HG02623 (cell line): ENCODE measurements around the gene BORCS6.
A peak's percentile ranks its signal among the peaks of the same experiment; 100 is the strongest.
"Not testable (repeated sequence)": the region's sequence is repeated elsewhere in the genome, so short reads cannot be mapped to it uniquely, and the experiment has no call there.

Experiments used
- ATAC-seq: cut with Tn5 transposase; IDR thresholded peaks from one replicate; pipeline ENCODE4 v1.9.1; 2021; ENCODE audit warnings: moderate library complexity; ENCODE audit not compliant: unreplicated experiment

Gene BORCS6

GRCh38 chr17:8175795-8176196 lies 14.2 kb downstream of the BORCS6 start:
- no peak for ATAC-seq

GRCh38 chr17:8173871-8174322 lies 16.1 kb downstream of the BORCS6 start:
- ATAC-seq: no peak

- peak; percentile 56 for ATAC-seq
Observed at GRCh38 chr17:8173056-8173870, 16.7 kb downstream of the BORCS6 start.

GRCh38 chr17:8170186-8170585 lies 19.8 kb downstream of the BORCS6 start:
- not testable (repeated sequence) for ATAC-seq

- ATAC-seq: no peak
Observed at GRCh38 chr17:8167526-8167925, 22.5 kb downstream of the BORCS6 start.

GRCh38 chr17:8166731-8167130 lies 23.2 kb downstream of the BORCS6 start:
- no peak for ATAC-seq

GRCh38 chr17:8164815-8165131 lies 25.2 kb downstream of the BORCS6 start:
- ATAC-seq: no peak

- ATAC-seq: no peak
Observed at GRCh38 chr17:8163978-8164814, 25.8 kb downstream of the BORCS6 start.

GRCh38 chr17:8162997-8163977 lies 26.7 kb downstream of the BORCS6 start:
- no peak for ATAC-seq

- ATAC-seq: no peak
Observed at GRCh38 chr17:8162233-8162996, 27.6 kb downstream of the BORCS6 start, which contains the start of gene VAMP2. Gene VAMP2 (minus strand): TSS chr17:8162948. CDS start chr17:8162879, 69 bp downstream.

- ATAC-seq: no peak
Observed at GRCh38 chr17:8161289-8162232, 28.4 kb downstream of the BORCS6 start.

- ATAC-seq: no peak
Observed at GRCh38 chr17:8160741-8161221, 29.2 kb downstream of the BORCS6 start.

GRCh38 chr17:8160224-8160577 lies 29.8 kb downstream of the BORCS6 start:
- no peak for ATAC-seq

- no peak for ATAC-seq
Observed at GRCh38 chr17:8159459-8160223, 30.3 kb downstream of the BORCS6 start.

GRCh38 chr17:8159032-8159400 lies 31.0 kb downstream of the BORCS6 start:
- no peak for ATAC-seq

- no peak for ATAC-seq
Observed at GRCh38 chr17:8158267-8159031, 31.5 kb downstream of the BORCS6 start.

- peak; percentile 76 for ATAC-seq
Observed at GRCh38 chr17:8156246-8156992, 33.6 kb downstream of the BORCS6 start.
